Omental fat pad (tissue), 4 donors: ENCODE results near the gene VCP. TPM values are rescaled to one million over a fixed set of nuclear protein-coding genes. Genes with fewer than 3 reads are reported as not detected.

ENCODE experiments used
- ATAC-seq: fragments of 150-250 bp; one replicate; pipeline ENCODE4 v1.9.1; 2016; ENCODE audit warnings: mild to moderate bottlenecking, moderate library complexity; ENCODE audit not compliant: low FRiP score
- DNase-seq: peaks from one replicate; pipeline ENCODE4 v3.0.0-alpha.2; 2019; ENCODE audit warnings: low spot score
- CTCF ChIP-seq, 3 donors: fragments of 450-650 bp; IDR thresholded peaks; one replicate each; pipeline ENCODE4 v1.5.1; 2016 to 2017; ENCODE audit warnings: antibody characterized with exemption in 3 of 3, mild to moderate bottlenecking in 3 of 3, moderate library complexity in 2 of 3
- total RNA-seq, 4 donors: library from RNA; depleted of rRNA; stranded (reverse); fragments of >200 nt; gene quantifications; one replicate each; pipeline ENCODE4 v1.1.0, GENCODE V29; 2016

The VCP gene
- total RNA-seq, 4 donors from 2014 or later = 175 to 317 (median 207) TPM

GRCh38 chr9:35102769-35103659, 30.6 kb upstream of the VCP start, which contains the start of gene STOML2:
TSS of gene STOML2 (minus strand) at chr9:35103131. CDS start at chr9:35103094, 37 bp downstream.
- TF ChIP-seq CTCF (IDR thresholded peaks at IDR 0.05) = no peak
- ATAC-seq = peak; percentile 95

GRCh38 chr9:35102465-35102768, 30.0 kb upstream of the VCP start:
- peak; percentile 34 for ATAC-seq
- DNase-seq = no peak
- no peak for TF ChIP-seq CTCF (IDR thresholded peaks at IDR 0.05)

More at GRCh38 chr9:35102769-35103659, 30.6 kb upstream of the VCP start, which contains the start of gene STOML2:
- DNase-seq = peak; percentile 77

- no peak for TF ChIP-seq CTCF (IDR thresholded peaks at IDR 0.05)
- ATAC-seq (no peak), DNase-seq (no peak)
Measured at GRCh38 chr9:35097573-35097972, 25.1 kb upstream of the VCP start.

DNA sequence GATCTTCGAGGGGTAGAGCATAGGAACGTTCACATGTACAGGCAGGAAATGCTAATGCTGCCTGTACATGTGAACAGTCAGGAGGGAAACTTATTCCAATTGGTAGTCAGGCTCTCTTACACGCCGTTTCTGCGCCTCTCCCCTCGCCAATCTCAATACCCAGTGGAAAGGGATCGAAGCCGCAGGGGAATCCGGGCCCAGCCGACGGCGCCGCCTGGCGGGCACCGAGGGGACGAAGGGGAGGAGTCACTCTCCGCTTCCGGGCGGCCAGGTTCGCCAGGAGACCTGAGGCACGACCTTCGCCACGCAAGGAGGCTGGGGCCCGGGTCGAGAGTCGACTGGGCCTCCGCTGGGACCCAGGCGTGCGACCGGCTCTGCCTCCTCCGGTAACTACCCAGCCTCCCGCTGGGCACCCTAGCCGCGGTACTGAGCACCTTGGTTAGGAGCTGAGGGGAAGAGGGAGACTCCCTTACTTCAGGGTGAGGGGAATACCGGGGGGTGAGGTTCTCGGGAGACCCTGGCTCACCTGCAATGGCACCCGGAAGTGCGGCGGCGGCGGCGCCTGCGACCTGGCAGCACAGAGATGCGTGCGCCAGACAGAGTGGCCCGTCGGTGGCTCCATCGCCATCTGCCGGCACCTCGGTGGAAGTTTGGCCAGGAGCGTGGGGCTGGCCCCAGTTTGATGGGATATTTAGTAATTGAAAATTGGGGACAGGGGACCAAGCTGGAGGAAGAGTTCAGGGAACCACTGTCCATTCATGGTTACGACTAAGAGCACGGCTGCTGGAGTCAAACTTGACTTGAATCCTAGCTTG, 23.8 kb upstream of the VCP start, which contains the start of gene PIGO:
PIGO (minus strand) TSS at position 557 of the 815 bp plus-strand sequence. CDS start 1,026 bp downstream, outside the sequence.
- DNase-seq = peak; percentile 56
- TF ChIP-seq CTCF (IDR thresholded peaks at IDR 0.05) = peak in 2 of 3 donors; percentile 13 to 86
- ATAC-seq = peak; percentile 89

DNA sequence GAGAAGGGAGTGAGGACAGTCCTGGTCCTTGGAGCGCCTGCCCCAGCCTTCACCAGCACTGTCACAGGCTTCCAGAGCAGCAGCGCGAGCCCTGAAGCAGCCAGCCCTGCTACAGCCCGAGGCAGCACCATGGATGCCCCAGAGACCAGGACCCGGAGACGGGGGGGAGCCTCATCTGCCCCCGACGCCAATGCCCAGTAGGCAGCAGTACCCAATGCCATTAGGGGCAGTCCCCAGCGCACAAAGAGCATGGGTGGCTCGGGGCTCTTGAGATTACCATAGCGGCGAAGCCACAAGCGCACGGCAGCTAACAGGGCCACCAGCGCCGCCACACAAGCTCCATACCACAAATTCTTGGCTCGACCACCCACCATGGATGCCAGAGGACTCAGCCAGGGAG, 19.1 kb upstream of the VCP start:
- no peak for TF ChIP-seq CTCF (IDR thresholded peaks at IDR 0.05)
- DNase-seq (no peak), ATAC-seq (no peak)

DNA sequence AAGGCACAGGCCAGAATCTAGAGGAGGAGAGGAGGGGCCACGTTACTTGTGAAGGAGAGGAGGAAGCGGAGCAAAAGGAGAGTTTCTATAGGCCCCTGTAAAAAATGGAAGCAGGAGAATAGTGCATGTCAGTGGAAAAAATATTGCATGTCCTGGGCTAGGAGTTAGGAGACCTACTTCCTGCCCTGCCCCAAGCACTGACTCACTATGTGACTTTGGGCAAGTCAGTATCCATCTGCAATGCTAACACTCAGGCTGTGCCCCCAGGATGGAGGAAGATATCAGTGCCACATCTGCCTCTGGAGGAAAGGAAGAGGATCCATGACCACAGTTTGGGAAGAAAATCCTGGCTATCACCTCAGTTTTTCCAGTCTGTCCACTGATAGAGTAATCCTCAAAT, 17.0 kb upstream of the VCP start:
- DNase-seq = no peak
- ATAC-seq = no peak
- TF ChIP-seq CTCF (IDR thresholded peaks at IDR 0.05) = no peak
